Endothelial cell of umbilical vein (primary cell): Measurements from ENCODE around the gene MTTP. TPM values are rescaled to one million over a fixed set of nuclear protein-coding genes. Genes with fewer than 3 reads are reported as not detected.

Experiments used
- BruUV-seq: library from RNA; stranded (reverse); fragments of 400-500 nt; replicated peaks from 2 replicates; lab custom pipeline; 2021; lab: Mats Ljungman, UMichigan
- CTCF ChIA-PET: fragments of 300-600, 350-600 bp; sonication (Branson Sonifier 250); formaldehyde crosslinking; loops from one replicate; lab custom pipeline; 2021; ENCODE audit warnings: antibody characterized with exemption, inconsistent platforms; lab: Charles Lee
- POLR2A ChIA-PET: fragments of 300-600, 350-600 bp; sonication (Branson Sonifier 250); formaldehyde crosslinking; loops from one replicate; lab custom pipeline; 2021; ENCODE audit warnings: antibody characterized with exemption, inconsistent platforms; lab: Charles Lee
- DNase-seq: peaks from one replicate; pipeline ENCODE4 v3.0.0-alpha.2; 2011; ENCODE audit warnings: low read depth, low spot score
- FAIRE-seq: peaks from 2 replicates; lab custom pipeline; 2011; peaks lifted over from hg19 to GRCh38; lab: Jason Lieb, UNC
- H2AFZ ChIP-seq: 2 replicates; pipeline ENCODE4 v1.6.0; 2012; ENCODE audit warnings: low read depth, low read length, control low read depth, inconsistent platforms
- H3K27ac ChIP-seq: 2 replicates; pipeline ENCODE4 v1.5.1; 2011; ENCODE audit warnings: low read depth, mild to moderate bottlenecking, control low read depth, low read length, moderate library complexity; ENCODE audit not compliant: insufficient read depth
- H3K27me3 ChIP-seq, 2 experiments: 2 replicates each; pipeline versions ENCODE4 v1.6.0 to v1.6.1; 2011; ENCODE audit warnings: low read length in 2 of 2, mixed read lengths in 1 of 2; ENCODE audit not compliant: control insufficient read depth in 2 of 2, insufficient read depth in 2 of 2
- H3K36me3 ChIP-seq, 2 experiments: 2 replicates in 1 of 2; 3 replicates in 1 of 2; pipeline ENCODE4 v1.5.1; 2011; ENCODE audit warnings: low read length in 2 of 2, mild to moderate bottlenecking in 1 of 2, moderate library complexity in 1 of 2; ENCODE audit not compliant: control insufficient read depth in 2 of 2, insufficient read depth in 2 of 2; ENCODE audit errors: extremely low read depth in 1 of 2
- H3K4me1 ChIP-seq: 3 replicates; pipeline ENCODE4 v1.5.1; 2011; ENCODE audit warnings: mild to moderate bottlenecking, low read length; ENCODE audit not compliant: control insufficient read depth, insufficient read depth; ENCODE audit errors: extremely low read depth
- H3K4me2 ChIP-seq: 2 replicates; pipeline ENCODE4 v1.6.1; 2011; ENCODE audit warnings: low read length, control low read depth, mixed read lengths; ENCODE audit not compliant: insufficient read depth
- H3K4me3 ChIP-seq, 3 experiments: fragments of 200-600 bp in 1 of 3; sonication (generic), shearing (Covaris generic) in 1 of 3; replicated peaks in 1 of 3; 2 replicates each; pipeline ENCODE4 v1.5.1; 2011 to 2016; ENCODE audit warnings: control low read depth in 3 of 3, low read length in 3 of 3, mild to moderate bottlenecking in 2 of 3, inconsistent platforms in 1 of 3, low read depth in 1 of 3, moderate library complexity in 1 of 3; ENCODE audit not compliant: insufficient read depth in 1 of 3
- H3K79me2 ChIP-seq: 2 replicates; pipeline ENCODE4 v1.6.0; 2012; ENCODE audit warnings: low read length, inconsistent platforms; ENCODE audit not compliant: control insufficient read depth, insufficient read depth
- H3K9ac ChIP-seq: replicated peaks from 2 replicates; pipeline ENCODE3; 2011; ENCODE audit warnings: low read length, control low read depth; ENCODE audit not compliant: insufficient read depth; ENCODE audit errors: extremely low read depth
- H3K9me1 ChIP-seq: replicated peaks from 3 replicates; pipeline ENCODE4 v1.6.0; 2011; ENCODE audit warnings: mild to moderate bottlenecking, low read length; ENCODE audit not compliant: control insufficient read depth, insufficient read depth; ENCODE audit errors: extremely low read depth
- H3K9me3 ChIP-seq: replicated peaks from 2 replicates; pipeline ENCODE4 v1.5.1; 2012; ENCODE audit warnings: low read length, inconsistent platforms; ENCODE audit not compliant: control insufficient read depth, insufficient read depth
- H4K20me1 ChIP-seq: replicated peaks from 2 replicates; pipeline ENCODE3; 2011; ENCODE audit warnings: mild to moderate bottlenecking, low read length; ENCODE audit not compliant: control insufficient read depth, insufficient read depth; ENCODE audit errors: extremely low read depth
- EZH2 ChIP-seq: IDR thresholded peaks from 2 replicates; pipeline ENCODE4 v1.6.1; 2012; ENCODE audit warnings: borderline replicate concordance, low read depth, mild to moderate bottlenecking, moderate library complexity, low read length, inconsistent platforms; ENCODE audit not compliant: severe bottlenecking
- FOS ChIP-seq: IDR thresholded peaks from 2 replicates; pipeline ENCODE4 v1.6.1; 2011; ENCODE audit warnings: mild to moderate bottlenecking, low read length, moderate library complexity, borderline replicate concordance; ENCODE audit not compliant: insufficient read depth
- GATA2 ChIP-seq: IDR thresholded peaks from 2 replicates; pipeline ENCODE4 v1.7.0; 2011; ENCODE audit warnings: low read depth, mild to moderate bottlenecking, moderate library complexity, mixed read lengths, low read length; ENCODE audit not compliant: insufficient read length, insufficient read depth
- JUN ChIP-seq: IDR thresholded peaks from 2 replicates; pipeline ENCODE4 v1.6.1; 2011; ENCODE audit warnings: borderline replicate concordance, low read depth; ENCODE audit not compliant: insufficient read length, insufficient read depth
- MYC ChIP-seq: IDR thresholded peaks from one replicate; pipeline ENCODE4 v1.6.1; 2011; ENCODE audit warnings: mild to moderate bottlenecking, low read depth, low read length
- POLR2A ChIP-seq: IDR thresholded peaks from 2 replicates; pipeline ENCODE4 v1.6.1; 2012; ENCODE audit warnings: low read depth, mild to moderate bottlenecking, control low read depth, low read length
- POLR2AphosphoS5 ChIP-seq: IDR thresholded peaks from 2 replicates; pipeline ENCODE4 v1.6.1; 2012; ENCODE audit warnings: low read depth, mild to moderate bottlenecking, control low read depth, low read length, moderate library complexity; ENCODE audit not compliant: insufficient read depth
- dilution Hi-C: fragments of 300-500 bp; cut with MboI; formaldehyde crosslinking; loops from one replicate; pipeline ENCODE4 v1.15.0; 2019; ENCODE audit warnings: low sequenced_read_pairs; ENCODE audit not compliant: extremely low pct_ligation_motif_present
- intact Hi-C: fragments of 100-400 bp; cut with micrococcal nuclease; formaldehyde crosslinking; loops from one replicate; pipeline ENCODE4 v1.10.0; 2022
- polyA plus RNA-seq, 4 experiments: library from polyadenylated mRNA; depleted of rRNA in 3 of 4; stranded (reverse) in 3 of 4; unstranded in 1 of 4; fragments of >200 nt; gene quantifications; 2 replicates each; pipeline versions ENCODE4 v1.2.1 to v1.2.3, GENCODE V29; 2011 to 2012; ENCODE audit warnings: missing spikeins in 1 of 4
- total RNA-seq: library from RNA; stranded (reverse); gene quantifications from 2 replicates; pipeline ENCODE4 v1.2.3, GENCODE V29; 2021
- TF ChIP-seq, protein P1 (sequence below): IDR thresholded peaks from 2 replicates; pipeline ENCODE4 v1.6.1; 2011; ENCODE audit not compliant: insufficient read depth, insufficient read length

Gene MTTP
- total and polyA plus RNA-seq, 2 donors (not counting 3 experiments of a cell fraction or from before 2014, with no cell fraction given): not detected

DNA sequence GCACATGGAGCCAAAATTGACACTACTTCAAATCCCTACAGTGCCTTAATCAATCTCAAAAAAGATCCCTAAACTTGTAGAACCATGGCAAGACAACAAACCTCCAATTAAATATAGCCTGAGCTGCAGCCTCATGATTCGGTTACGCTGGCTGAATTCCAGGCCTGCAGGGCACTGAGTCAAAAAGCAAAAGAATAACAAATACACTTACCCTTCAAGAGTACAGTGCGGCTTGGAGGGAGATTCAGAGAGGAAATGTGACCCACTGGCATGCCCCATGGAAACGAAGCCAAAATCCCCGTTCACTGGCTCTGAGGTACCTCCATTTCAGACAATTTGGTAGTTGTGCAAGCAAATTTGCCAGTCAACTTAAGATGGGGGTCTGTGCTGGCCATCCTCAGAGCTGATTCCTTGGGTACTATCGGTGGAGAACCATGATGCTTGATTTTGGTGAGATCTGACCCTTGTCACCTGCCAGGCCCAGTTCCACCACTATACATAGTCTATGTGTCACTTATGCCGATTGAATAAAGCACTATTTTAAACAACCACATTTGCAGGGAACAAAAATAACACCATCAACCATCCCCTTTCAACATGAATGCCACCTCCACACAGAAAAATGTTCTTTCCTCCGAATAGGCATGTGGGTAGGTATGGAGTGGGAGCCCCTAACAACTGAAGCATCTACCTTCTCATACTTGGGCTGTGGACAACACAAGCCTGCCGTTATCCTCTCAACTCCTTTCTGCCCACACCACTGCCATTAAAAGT lies 80.9 kb downstream of the MTTP start:
- intact Hi-C loops: no loop called here
- FAIRE-seq (no peak), DNase-seq (peak; percentile 3)
- Histone ChIP-seq H3K27me3 (no peaks in the 10 kb centered on the region), H3K27ac (no peak overlapping the region), H3K4me1 (no peaks in the 10 kb centered on the region), H3K4me2 (no peak overlapping the region), H3K79me2 (no peaks in the 10 kb centered on the region), H3K9me1 (no peaks in the 10 kb centered on the region), H3K9me3 (no peaks in the 10 kb centered on the region), H3K4me3 (no peak overlapping the region), H3K36me3 (no peaks in the 10 kb centered on the region), H4K20me1 (no peaks in the 10 kb centered on the region), H2AFZ (no peak overlapping the region), H3K9ac (no peak overlapping the region)
- ChIA-PET POLR2A (no interaction called here), CTCF (no interaction called here)
- TF ChIP-seq JUN (no peak), FOS (no peak), POLR2AphosphoS5 (no peak), MYC (no peak), GATA2 (no peak), POLR2A (no peak), EZH2 (no peak)
- dilution Hi-C loops: no loop called here
- BruUV-seq: no TSS peak

DNA sequence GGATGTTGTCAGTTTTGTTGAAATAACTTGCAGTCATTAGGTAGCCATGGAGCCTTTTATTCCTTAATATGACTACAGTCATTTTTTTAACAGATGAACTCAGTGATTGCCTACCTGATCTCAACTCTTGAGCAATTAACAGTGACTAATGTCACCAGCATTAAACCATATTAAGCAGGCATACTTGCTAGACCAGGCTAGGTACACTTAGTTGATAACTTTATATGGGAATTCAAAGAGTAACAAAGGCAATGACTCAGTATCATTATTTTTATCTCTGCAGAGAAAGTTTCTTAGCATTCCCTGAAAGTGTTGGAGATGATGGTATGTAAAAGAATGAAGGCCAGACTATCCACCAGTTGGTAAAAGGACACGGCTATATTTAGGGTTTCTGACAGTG lies 83.2 kb downstream of the MTTP start, which contains the start of gene C4orf54:
TSS of gene C4orf54 (minus strand) at position 31 of the 400 bp plus-strand sequence. CDS start 3,180 bp downstream, outside the sequence.
- Histone ChIP-seq H3K27ac (no peak within 1 kb of the TSS), H3K79me2 (no peaks in the 10 kb centered on the region), H3K4me2 (no peak within 1 kb of the TSS), H3K36me3 (no peaks in the 10 kb centered on the region), H4K20me1 (no peaks in the 10 kb centered on the region), H3K9ac (no peak within 1 kb of the TSS), H3K4me3 (no peak within 1 kb of the TSS), H2AFZ (no peak within 1 kb of the TSS), H3K9me1 (no peaks in the 10 kb centered on the region), H3K4me1 (no peaks in the 10 kb centered on the region), H3K9me3 (no peaks in the 10 kb centered on the region), H3K27me3 (no peaks in the 10 kb centered on the region)
- FAIRE-seq: no peak
- no TSS peak for BruUV-seq
- dilution Hi-C loops: no loop called here
- no peak for DNase-seq
- ChIA-PET CTCF (no interaction called here), POLR2A (no interaction called here)
- no peak for TF ChIP-seq EZH2
- TF ChIP-seq JUN: no peak
- no peak for TF ChIP-seq POLR2AphosphoS5
- no peak for TF ChIP-seq POLR2A
- TF ChIP-seq, protein P1, sequence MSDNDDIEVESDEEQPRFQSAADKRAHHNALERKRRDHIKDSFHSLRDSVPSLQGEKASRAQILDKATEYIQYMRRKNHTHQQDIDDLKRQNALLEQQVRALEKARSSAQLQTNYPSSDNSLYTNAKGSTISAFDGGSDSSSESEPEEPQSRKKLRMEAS: no peak
- no peak for TF ChIP-seq GATA2
- intact Hi-C loops: no loop called here
